RWPE2 (cell line): ENCODE results near the gene NLN.

Experiments
- ATAC-seq: fragments of 200-7000 bp; cut with Tn5 transposase; 3 replicates; pipeline ENCODE4 v1.9.1; 2021; ENCODE audit warnings: low read depth
- DNase-seq: peaks from one replicate; pipeline ENCODE4 v3.0.0-alpha.2; 2020; ENCODE audit warnings: low spot score
- H3K27ac ChIP-seq: fragments of 450-650 bp; 2 replicates; pipeline ENCODE4 v1.5.1; 2017; ENCODE audit warnings: mild to moderate bottlenecking; ENCODE audit not compliant: poor library complexity, severe bottlenecking
- H3K27me3 ChIP-seq: fragments of 250-450 bp; sonication (Bioruptor Pico); 2 replicates; pipeline ENCODE4 v1.5.1; 2021; ENCODE audit warnings: mild to moderate bottlenecking, moderate library complexity; ENCODE audit not compliant: insufficient read depth, poor library complexity, severe bottlenecking
- H3K36me3 ChIP-seq: fragments of 250-450 bp; sonication (Bioruptor Pico); 2 replicates; pipeline ENCODE4 v1.5.1; 2020; ENCODE audit warnings: low read depth, mild to moderate bottlenecking, moderate library complexity
- H3K4me1 ChIP-seq: fragments of 250-450 bp; sonication (Bioruptor Pico); 2 replicates; pipeline ENCODE4 v1.5.1; 2021; ENCODE audit warnings: mild to moderate bottlenecking, moderate library complexity; ENCODE audit not compliant: insufficient read depth, poor library complexity, severe bottlenecking
- H3K4me3 ChIP-seq: fragments of 250-450 bp; sonication (Bioruptor Pico); 2 replicates; pipeline ENCODE4 v1.5.1; 2021; ENCODE audit warnings: mild to moderate bottlenecking, moderate library complexity; ENCODE audit not compliant: severe bottlenecking
- H3K9me3 ChIP-seq: fragments of 250-450 bp; sonication (Bioruptor Pico); 2 replicates; pipeline ENCODE4 v1.5.1; 2021; ENCODE audit warnings: mild to moderate bottlenecking, moderate library complexity; ENCODE audit not compliant: severe bottlenecking
- CTCF ChIP-seq: fragments of 450-650 bp; IDR thresholded peaks from one replicate; pipeline ENCODE4 v1.5.1; 2017; ENCODE audit warnings: mild to moderate bottlenecking, moderate library complexity; ENCODE audit not compliant: poor library complexity, severe bottlenecking

NLN gene

DNA sequence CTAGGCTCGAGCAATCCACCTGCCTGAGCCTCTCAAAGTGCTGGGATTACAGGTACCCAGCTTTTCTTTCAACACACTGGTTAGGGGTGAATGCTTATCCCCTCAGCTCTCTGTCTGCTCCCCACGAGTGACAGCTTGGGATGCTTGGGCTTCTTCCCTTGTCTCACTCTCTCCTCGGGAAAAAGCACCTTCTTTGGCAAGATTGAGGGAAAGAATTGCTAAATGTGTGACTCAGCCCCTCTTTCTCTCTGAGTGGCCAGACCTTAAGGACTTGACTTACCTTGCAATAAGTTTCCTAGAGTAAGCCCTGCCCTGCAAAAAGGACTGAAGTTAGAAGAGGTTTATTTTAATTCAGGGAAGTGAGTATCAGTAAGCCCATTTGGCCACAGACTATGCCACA is 136.3 kb downstream of the NLN start:
- Histone ChIP-seq H3K9me3 (no peaks in the 10 kb centered on the region), H3K4me1 (peaks cover 18% of the 10 kb centered on the region), H3K36me3 (no peaks in the 10 kb centered on the region), H3K4me3 (no peak overlapping the region), H3K27ac (peak overlapping the region; percentile 97), H3K27me3 (no peaks in the 10 kb centered on the region)
- no peak for TF ChIP-seq CTCF
- DNase-seq (no peak), ATAC-seq (0 out of 3 replicates have a peak, but pooled peaks have one; percentile 13)

DNA sequence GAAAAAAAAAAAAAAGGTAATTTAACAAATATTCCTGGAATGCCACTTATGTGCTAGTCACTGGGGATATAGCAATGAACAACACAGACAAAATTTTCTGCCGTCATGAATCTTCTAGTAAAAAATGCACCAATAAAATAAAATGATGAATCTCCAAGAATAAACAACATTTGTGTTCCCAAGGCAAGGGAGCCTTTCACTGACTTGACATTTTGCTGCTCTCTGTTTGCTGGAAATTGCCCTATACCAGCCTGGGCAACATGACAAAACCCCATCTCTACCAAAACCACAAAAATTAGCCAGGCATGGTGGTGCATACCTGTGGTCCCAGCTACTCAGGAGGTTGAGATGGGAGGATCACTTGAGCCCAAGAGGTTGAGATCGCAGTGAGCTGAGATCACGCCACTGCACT is 139.8 kb downstream of the NLN start:
- no peak for TF ChIP-seq CTCF
- no peaks in the 10 kb centered on the region for H3K36me3 ChIP-seq
- H3K27me3 ChIP-seq, result no peaks in the 10 kb centered on the region
- H3K4me3 ChIP-seq, result no peak overlapping the region
- peaks cover 20% of the 10 kb centered on the region for H3K4me1 ChIP-seq
- ATAC-seq (peak; percentile 93), DNase-seq (peak; percentile 87)
- H3K9me3 ChIP-seq, result no peaks in the 10 kb centered on the region
- peak overlapping the region; percentile 97 for H3K27ac ChIP-seq

DNA sequence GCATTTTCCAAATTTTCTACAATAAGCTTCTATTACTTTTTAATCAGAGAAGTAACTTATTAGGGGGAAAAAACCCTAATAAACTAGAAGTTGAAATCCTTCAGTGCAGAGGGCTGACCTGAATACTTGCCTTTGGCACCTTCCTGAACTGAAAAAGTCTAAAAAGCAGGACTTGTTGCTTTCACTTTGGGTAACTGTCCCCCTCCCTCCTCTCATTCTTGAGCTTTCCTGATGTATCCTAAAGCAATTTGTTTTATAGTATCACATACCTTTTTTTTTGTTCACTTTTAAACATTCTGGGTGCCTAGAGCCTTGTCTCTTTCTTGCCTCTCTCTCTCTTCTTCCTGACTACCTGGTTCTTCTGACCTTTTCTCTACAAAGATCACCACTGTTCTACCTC is 140.4 kb downstream of the NLN start:
- Histone ChIP-seq H3K4me1 (peaks cover 24% of the 10 kb centered on the region), H3K9me3 (no peaks in the 10 kb centered on the region), H3K27ac (peak overlapping the region; percentile 97), H3K36me3 (no peaks in the 10 kb centered on the region), H3K4me3 (no peak overlapping the region), H3K27me3 (no peaks in the 10 kb centered on the region)
- DNase-seq, result no peak
- no peak for ATAC-seq
- no peak for TF ChIP-seq CTCF

- DNase-seq (no peak), ATAC-seq (no peak)
- Histone ChIP-seq H3K27ac (peak overlapping the region; percentile 97), H3K27me3 (no peaks in the 10 kb centered on the region), H3K9me3 (no peaks in the 10 kb centered on the region), H3K4me3 (no peak overlapping the region), H3K36me3 (no peaks in the 10 kb centered on the region), H3K4me1 (peaks cover 29% of the 10 kb centered on the region)
- no peak for TF ChIP-seq CTCF
These were observed 141.7 kb downstream of the NLN start for GRCh38 chr5:65863747-65864146.

DNA sequence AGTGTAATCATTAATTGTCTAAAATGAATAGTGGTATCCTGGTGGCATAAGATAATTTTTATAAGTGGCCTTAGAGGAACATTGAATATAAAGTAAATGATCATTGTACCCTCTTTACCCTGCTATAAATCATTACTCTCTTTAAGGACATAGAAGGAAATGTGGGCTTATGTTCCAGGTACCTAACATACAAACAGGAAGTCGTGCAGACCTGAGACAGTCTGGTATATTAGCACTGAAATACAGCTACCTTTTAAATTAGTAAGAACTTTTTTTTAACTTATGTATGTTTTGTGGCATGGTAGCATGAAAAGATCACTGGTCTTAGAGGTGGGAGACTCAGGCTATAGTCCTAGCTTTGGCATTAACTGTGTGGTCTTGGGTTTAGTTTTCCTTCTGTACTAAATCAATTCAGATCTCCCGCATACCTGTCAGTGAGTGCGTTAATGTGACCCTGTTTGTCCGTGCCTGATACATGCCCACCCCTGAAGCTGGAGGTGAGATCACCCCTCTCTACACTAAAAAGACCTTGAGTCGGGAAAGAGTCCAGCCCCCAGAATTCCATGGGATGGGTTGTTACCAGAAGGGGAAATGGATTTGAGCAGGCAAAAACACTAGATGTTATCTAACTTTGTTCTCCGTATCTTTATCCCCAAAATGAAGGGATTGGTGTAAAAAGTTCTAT is 145.0 kb downstream of the NLN start:
- Histone ChIP-seq H3K4me1 (peaks cover 32% of the 10 kb centered on the region), H3K27me3 (no peaks in the 10 kb centered on the region), H3K9me3 (no peaks in the 10 kb centered on the region), H3K27ac (peak overlapping the region; percentile 45), H3K36me3 (no peaks in the 10 kb centered on the region), H3K4me3 (no peak overlapping the region)
- DNase-seq (no peak), ATAC-seq (no peak)
- TF ChIP-seq CTCF, result no peak
